Choroid plexus epithelial cell (primary cell): Measurements from ENCODE around the gene C19orf38.

Experiments used
- DNase-seq: peaks from one replicate; pipeline ENCODE4 v3.0.0-alpha.2; 2010; ENCODE audit warnings: low read depth
- H3K4me3 ChIP-seq: 2 replicates; pipeline ENCODE4 v1.5.1; 2011; ENCODE audit warnings: low read depth, mild to moderate bottlenecking, control low read depth, low read length, moderate library complexity
- CTCF ChIP-seq: conservative IDR thresholded peaks from 2 replicates; pipeline ENCODE4 v1.5.1; 2011; ENCODE audit warnings: low read depth, mild to moderate bottlenecking, control low read depth, inconsistent platforms, low read length, moderate library complexity

Gene C19orf38

GRCh38 chr19:10898633-10899032, 50.4 kb downstream of the C19orf38 start:
- TF ChIP-seq CTCF = no peak
- DNase-seq = no peak
- H3K4me3 ChIP-seq = no peak overlapping the region

GRCh38 chr19:10899151-10899653, 51.0 kb downstream of the C19orf38 start:
- no peak for DNase-seq
- no peak for TF ChIP-seq CTCF
- H3K4me3 ChIP-seq = no peak overlapping the region

GRCh38 chr19:10907925-10908324, 59.7 kb downstream of the C19orf38 start:
- no peak for DNase-seq
- no peak overlapping the region for H3K4me3 ChIP-seq
- no peak for TF ChIP-seq CTCF

- no peak overlapping the region for H3K4me3 ChIP-seq
- no peak for TF ChIP-seq CTCF
- DNase-seq = no peak
Measured at GRCh38 chr19:10908380-10908960, 60.3 kb downstream of the C19orf38 start.

- no peak for TF ChIP-seq CTCF
- no peak for DNase-seq
- H3K4me3 ChIP-seq = no peak overlapping the region
Measured at GRCh38 chr19:10911579-10912363, 63.6 kb downstream of the C19orf38 start.

GRCh38 chr19:10912619-10913018, 64.4 kb downstream of the C19orf38 start:
- DNase-seq = no peak
- H3K4me3 ChIP-seq = no peak overlapping the region
- TF ChIP-seq CTCF = no peak

GRCh38 chr19:10913716-10914340, 65.6 kb downstream of the C19orf38 start:
- no peak for TF ChIP-seq CTCF
- H3K4me3 ChIP-seq = no peak overlapping the region
- no peak for DNase-seq
